Measurements from ENCODE around the gene NXT1. TPM values are rescaled to one million over a fixed set of nuclear protein-coding genes. Genes with fewer than 3 reads are reported as not detected.

The NXT1 gene
- total and polyA plus RNA-seq, 10 of the 15 experiments (the other 5 are each of a cell fraction or from before 2014, with no cell fraction given), result 10.2 to 66.7 (median 44.0) TPM

DNA sequence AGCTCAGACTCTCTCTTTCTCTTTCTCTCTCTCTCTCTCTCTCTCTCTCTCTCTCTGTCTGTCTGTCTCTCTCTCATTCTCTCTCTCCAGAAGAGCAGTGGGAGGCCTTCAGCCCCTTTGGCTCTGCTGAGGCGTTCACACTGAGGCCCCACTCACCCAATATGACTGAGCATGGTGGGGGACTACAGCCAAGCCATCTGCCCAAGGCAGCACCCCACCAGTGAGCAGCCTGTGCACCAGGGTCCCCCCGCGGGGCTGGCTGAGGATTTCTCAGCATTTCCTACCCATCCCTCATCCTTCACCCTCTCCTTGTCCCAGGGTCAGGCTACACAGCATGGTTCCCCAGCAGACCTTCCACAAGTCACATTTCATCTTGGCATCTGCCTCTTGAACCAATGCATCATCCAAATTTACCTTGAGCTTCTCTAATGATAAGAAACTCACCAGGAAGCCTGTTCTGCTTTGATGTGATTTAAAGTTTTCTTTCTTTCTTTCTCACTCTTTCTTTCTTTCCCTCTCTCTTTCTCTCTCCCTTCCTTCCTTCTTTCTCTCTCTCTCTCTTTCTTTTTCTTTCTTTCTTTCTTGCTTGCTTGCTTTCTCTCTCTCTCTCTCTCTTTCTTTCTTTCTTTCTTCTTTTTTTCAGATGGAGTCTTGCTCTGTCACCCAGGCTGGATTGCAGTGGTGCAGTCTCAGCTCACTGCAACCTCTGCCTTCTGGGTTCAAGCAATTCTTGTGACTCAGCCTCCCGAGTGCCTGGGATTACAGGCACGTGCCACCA, 47.1 kb upstream of the NXT1 start:
- in situ Hi-C loops (cut with MboI), result no loop called here
- WGBS (ENCODE audit: insufficient coverage, insufficient replicate concordance, low lambda C conversion rate, missing lambda C conversion rate), result 29% methylated on average over 5 of the region's 5 CpGs
- Histone ChIP-seq H3K4me1 (ENCODE audit: control insufficient read depth, insufficient read depth, low read length) (no peaks in the 10 kb centered on the region), H3K4me3 (no peak overlapping the region), H3K79me2 (ENCODE audit: control insufficient read depth, insufficient read depth, low read length) (no peaks in the 10 kb centered on the region), H3K27ac (ENCODE audit: control insufficient read depth, insufficient read depth) (no peak overlapping the region), H4K20me1 (ENCODE audit: control insufficient read depth, insufficient read depth) (no peaks in the 10 kb centered on the region), H3K9ac (ENCODE audit: control insufficient read depth, insufficient read depth, low read length) (no peak overlapping the region), H3K4me2 (ENCODE audit: control insufficient read depth, insufficient read depth) (no peak overlapping the region), H3K9me3 (replicated peaks; ENCODE audit: control insufficient read depth, insufficient read depth, low read length) (no peaks in the 10 kb centered on the region), H3K27me3 (replicated peaks in 1 of 2; ENCODE audit: control insufficient read depth in 2 of 2, insufficient read depth in 2 of 2, low read length in 1 of 2) (no peaks in the 10 kb centered on the region), H3K36me3 (ENCODE audit: control insufficient read depth in 2 of 2, insufficient read depth in 2 of 2, low read length in 1 of 2) (no peaks in the 10 kb centered on the region), H2AFZ (ENCODE audit: control insufficient read depth, low read depth, low read length) (no peak overlapping the region)
- no peak for DNase-seq (ENCODE audit: low read depth, low spot score)
- TF ChIP-seq RELA (IDR thresholded peaks at IDR 0.05; ENCODE audit: borderline replicate concordance, partially characterized antibody), result no peak
- intact Hi-C loops (cut with micrococcal nuclease; ENCODE audit: unreplicated experiment), result no loop called here
- ChIA-PET RAD21 (ENCODE audit: unreplicated experiment) (no interaction called here), CTCF (no interaction called here), SMC1A (ENCODE audit: uncharacterized antibody, unreplicated experiment) (no interaction called here), POLR2A (no interaction called here)
- no TSS peak for BruUV-seq (replicated peaks)
- FAIRE-seq, result no peak
- ATAC-seq, result no peak

DNA sequence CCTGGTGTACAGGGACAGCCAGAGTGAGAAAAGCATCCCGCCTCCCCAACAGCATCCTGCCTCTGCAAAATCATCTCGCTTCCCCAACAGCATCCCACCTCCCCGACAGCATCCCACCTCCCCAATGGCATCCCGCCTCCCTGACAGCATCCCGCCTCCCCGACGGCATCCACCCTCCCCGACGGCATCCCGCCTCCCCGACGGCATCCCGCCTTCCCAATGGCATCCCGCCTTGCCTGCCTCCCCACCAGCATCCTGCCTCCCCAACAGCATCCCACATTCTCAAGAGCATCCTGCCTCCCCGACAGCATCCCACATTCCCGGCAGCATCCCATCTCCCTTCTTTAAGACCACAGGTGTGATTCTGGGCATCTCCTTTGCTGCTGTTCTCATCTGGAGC, 46.0 kb upstream of the NXT1 start:
- H3K27ac ChIP-seq (ENCODE audit: control insufficient read depth, insufficient read depth), result no peak overlapping the region
- no peak overlapping the region for H3K4me2 ChIP-seq (ENCODE audit: control insufficient read depth, insufficient read depth)
- H3K4me1 ChIP-seq (ENCODE audit: control insufficient read depth, insufficient read depth, low read length), result no peaks in the 10 kb centered on the region
- ChIA-PET RAD21 (ENCODE audit: unreplicated experiment) (no interaction called here), SMC1A (ENCODE audit: uncharacterized antibody, unreplicated experiment) (no interaction called here), POLR2A (no interaction called here), CTCF (no interaction called here)
- no TSS peak for BruUV-seq (replicated peaks)
- no peaks in the 10 kb centered on the region for H3K36me3 ChIP-seq (ENCODE audit: control insufficient read depth in 2 of 2, insufficient read depth in 2 of 2, low read length in 1 of 2)
- no peaks in the 10 kb centered on the region for H3K79me2 ChIP-seq (ENCODE audit: control insufficient read depth, insufficient read depth, low read length)
- H3K4me3 ChIP-seq, result no peak overlapping the region
- WGBS (ENCODE audit: insufficient coverage, insufficient replicate concordance, low lambda C conversion rate, missing lambda C conversion rate), result 32% methylated on average over 4 of the region's 16 CpGs
- no peak overlapping the region for H2AFZ ChIP-seq (ENCODE audit: control insufficient read depth, low read depth, low read length)
- intact Hi-C loops (cut with micrococcal nuclease; ENCODE audit: unreplicated experiment) (no loop called here), in situ Hi-C loops (cut with MboI) (no loop called here)
- H4K20me1 ChIP-seq (ENCODE audit: control insufficient read depth, insufficient read depth), result no peaks in the 10 kb centered on the region
- ATAC-seq (no peak), DNase-seq (ENCODE audit: low read depth, low spot score) (no peak), FAIRE-seq (no peak)
- no peak overlapping the region for H3K9ac ChIP-seq (ENCODE audit: control insufficient read depth, insufficient read depth, low read length)
- H3K27me3 ChIP-seq (replicated peaks in 1 of 2; ENCODE audit: control insufficient read depth in 2 of 2, insufficient read depth in 2 of 2, low read length in 1 of 2), result no peaks in the 10 kb centered on the region
- no peaks in the 10 kb centered on the region for H3K9me3 ChIP-seq (replicated peaks; ENCODE audit: control insufficient read depth, insufficient read depth, low read length)
- TF ChIP-seq TAF1 (IDR thresholded peaks at IDR 0.05; ENCODE audit: borderline replicate concordance, low read depth, low read length), result no peak
- TF ChIP-seq ETV6 (conservative IDR thresholded peaks at IDR 0.05 in 1 of 2, IDR thresholded peaks at IDR 0.05 in 1 of 2; ENCODE audit: borderline replicate concordance in 1 of 2, low read depth in 1 of 2), result no peak
- no peak for TF ChIP-seq PBX3 (IDR thresholded peaks at IDR 0.05; ENCODE audit: insufficient replicate concordance, low read depth, low read length)
- no peak for TF ChIP-seq HDAC6 (IDR thresholded peaks at IDR 0.05; ENCODE audit: unreplicated experiment)
- no peak for TF ChIP-seq CBX5 (IDR thresholded peaks at IDR 0.05; ENCODE audit: low read depth)
- no peak for TF ChIP-seq CREB1 (IDR thresholded peaks at IDR 0.05; ENCODE audit: low read depth)
- TF ChIP-seq RAD21 (IDR thresholded peaks at IDR 0.05; ENCODE audit: insufficient read depth, low read depth, low read length), result no peak
- TF ChIP-seq MYC (IDR thresholded peaks at IDR 0.05; ENCODE audit: insufficient read depth, insufficient read length, insufficient replicate concordance, low read length, severe bottlenecking), result no peak
- TF ChIP-seq NFIC (IDR thresholded peaks at IDR 0.05; ENCODE audit: low read depth, low read length), result no peak
- TF ChIP-seq RELA (IDR thresholded peaks at IDR 0.05; ENCODE audit: borderline replicate concordance, partially characterized antibody), result no peak
- TF ChIP-seq, protein P1, sequence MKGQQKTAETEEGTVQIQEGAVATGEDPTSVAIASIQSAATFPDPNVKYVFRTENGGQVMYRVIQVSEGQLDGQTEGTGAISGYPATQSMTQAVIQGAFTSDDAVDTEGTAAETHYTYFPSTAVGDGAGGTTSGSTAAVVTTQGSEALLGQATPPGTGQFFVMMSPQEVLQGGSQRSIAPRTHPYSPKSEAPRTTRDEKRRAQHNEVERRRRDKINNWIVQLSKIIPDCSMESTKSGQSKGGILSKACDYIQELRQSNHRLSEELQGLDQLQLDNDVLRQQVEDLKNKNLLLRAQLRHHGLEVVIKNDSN (IDR thresholded peaks at IDR 0.05; ENCODE audit: borderline replicate concordance, extremely low read length, insufficient read depth, low read depth, low read length), result no peak
- no peak for TF ChIP-seq SMC3 (IDR thresholded peaks at IDR 0.05; ENCODE audit: borderline replicate concordance, low read length)
- TF ChIP-seq, protein P2, sequence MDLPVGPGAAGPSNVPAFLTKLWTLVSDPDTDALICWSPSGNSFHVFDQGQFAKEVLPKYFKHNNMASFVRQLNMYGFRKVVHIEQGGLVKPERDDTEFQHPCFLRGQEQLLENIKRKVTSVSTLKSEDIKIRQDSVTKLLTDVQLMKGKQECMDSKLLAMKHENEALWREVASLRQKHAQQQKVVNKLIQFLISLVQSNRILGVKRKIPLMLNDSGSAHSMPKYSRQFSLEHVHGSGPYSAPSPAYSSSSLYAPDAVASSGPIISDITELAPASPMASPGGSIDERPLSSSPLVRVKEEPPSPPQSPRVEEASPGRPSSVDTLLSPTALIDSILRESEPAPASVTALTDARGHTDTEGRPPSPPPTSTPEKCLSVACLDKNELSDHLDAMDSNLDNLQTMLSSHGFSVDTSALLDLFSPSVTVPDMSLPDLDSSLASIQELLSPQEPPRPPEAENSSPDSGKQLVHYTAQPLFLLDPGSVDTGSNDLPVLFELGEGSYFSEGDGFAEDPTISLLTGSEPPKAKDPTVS (IDR thresholded peaks at IDR 0.05; ENCODE audit: low read depth, low read length), result no peak

All from GM12878 (cell line).